ENCODE results near the gene GRB10. TPM values are rescaled to one million over a fixed set of nuclear protein-coding genes. Genes with fewer than 3 reads are reported as not detected.
"Not testable (repeated sequence)": the region's sequence is repeated elsewhere in the genome, so short reads cannot be mapped to it uniquely, and the experiment has no call there.

The GRB10 gene
- total RNA-seq, 2 donors from 2014 or later, result 45.4 to 52.6 TPM

DNA sequence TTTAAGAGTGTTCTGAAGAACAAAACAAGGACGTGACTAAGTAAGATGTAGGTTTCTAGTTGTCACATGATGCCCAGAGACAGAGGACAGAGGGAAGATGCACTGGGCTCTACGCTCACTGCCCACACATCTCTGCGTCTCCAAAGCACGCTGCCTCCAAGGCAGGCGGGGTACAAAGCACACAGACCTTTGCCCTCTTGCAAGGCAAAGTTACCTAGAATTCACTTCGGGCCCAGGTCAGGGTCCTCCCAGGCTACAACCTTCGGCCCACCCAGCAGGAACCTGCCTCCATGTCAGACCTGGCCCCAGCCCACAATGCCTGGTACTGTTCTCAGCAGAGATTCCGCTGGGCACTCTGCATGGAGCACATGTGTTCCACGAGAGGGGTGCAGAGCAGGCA is 26.5 kb downstream of the GRB10 start:
- no peak for DNase-seq (ENCODE audit: low spot score)
- intact Hi-C loops (cut with DNase I), result no loop called here

DNA sequence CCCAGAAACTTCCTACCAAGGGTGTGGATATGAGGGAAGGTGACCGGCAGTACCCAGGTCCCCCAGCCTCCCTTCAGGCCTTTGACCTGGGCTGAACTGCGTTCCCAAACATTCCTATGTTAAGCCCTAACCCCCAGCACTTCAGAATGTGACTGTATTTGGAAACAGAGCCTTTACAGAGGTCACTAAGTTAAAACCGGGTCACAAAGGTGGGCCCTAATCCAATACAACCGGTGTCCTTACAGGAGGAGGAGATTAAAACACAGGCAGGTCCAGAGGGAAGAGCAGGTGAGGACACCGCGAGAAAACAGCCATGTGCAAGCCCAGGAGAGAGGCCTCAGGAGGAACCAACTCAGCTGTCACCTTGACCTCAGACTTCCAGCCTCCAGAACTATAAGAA is 28.0 kb downstream of the GRB10 start:
- intact Hi-C loops (cut with DNase I), result no loop called here
- DNase-seq (ENCODE audit: low spot score), result no peak

DNA sequence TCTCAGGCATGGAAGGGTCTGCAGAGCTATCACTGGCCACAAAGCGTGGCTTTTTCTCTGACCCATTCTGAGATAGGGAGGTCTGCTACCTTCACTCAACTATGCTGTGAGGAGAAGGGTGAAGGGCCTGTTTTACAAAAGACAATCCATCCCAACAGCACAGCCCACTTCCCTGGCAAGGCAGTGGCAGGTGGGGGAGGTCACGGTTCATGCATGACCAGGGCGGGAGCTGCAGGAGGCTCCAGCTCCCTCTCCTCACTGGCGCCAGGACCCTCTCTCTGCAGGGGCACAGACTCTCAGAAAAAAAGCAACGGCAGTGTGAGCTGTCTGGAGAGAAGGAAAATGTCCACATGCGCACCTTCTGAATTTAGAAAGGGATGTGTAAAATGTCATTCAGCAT is 28.5 kb downstream of the GRB10 start:
- DNase-seq (ENCODE audit: low spot score), result no peak
- intact Hi-C loops (cut with DNase I), result no loop called here

DNA sequence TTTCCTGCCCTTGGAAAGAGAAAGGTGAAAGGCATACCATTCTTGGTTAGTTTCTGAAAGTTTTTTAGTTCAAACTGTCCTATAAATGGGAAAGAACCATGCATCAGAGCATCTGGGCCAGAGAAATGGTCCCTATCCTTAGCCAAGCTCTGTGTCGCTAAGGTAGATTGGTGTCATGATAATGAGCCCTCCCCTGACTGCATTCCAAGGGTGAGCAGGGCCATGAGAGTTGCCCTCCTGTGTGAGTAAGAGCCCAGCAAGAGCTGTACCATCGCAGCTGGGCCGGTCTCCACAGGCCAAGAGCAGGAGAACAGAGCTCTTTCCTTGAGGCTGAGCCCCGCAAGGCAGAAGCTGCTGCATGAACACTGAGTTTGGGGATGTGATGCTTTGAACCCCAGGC is 30.3 kb downstream of the GRB10 start:
- DNase-seq (ENCODE audit: low spot score), result no peak
- intact Hi-C loops (cut with DNase I), result no loop called here

DNA sequence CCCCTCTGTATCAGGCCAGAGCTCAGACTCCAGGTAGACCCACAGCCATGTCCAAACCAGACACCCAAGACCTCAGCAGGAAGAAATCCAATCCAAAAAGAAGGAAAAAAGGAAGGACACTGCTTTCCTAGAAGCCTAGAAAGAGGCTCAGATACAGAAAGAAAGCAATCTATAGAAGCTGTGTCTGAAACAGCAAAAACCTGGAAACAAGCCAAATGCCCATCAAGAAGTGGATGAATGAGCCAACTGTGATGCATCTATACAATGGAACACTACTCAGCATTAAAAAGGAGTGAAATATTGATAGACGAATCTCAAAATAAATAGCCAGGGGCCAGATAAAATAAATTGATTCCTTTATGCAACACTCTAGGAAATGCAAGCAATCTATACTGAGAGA is 31.6 kb downstream of the GRB10 start:
- DNase-seq (ENCODE audit: low spot score), result no peak
- intact Hi-C loops (cut with DNase I), result no loop called here

DNA sequence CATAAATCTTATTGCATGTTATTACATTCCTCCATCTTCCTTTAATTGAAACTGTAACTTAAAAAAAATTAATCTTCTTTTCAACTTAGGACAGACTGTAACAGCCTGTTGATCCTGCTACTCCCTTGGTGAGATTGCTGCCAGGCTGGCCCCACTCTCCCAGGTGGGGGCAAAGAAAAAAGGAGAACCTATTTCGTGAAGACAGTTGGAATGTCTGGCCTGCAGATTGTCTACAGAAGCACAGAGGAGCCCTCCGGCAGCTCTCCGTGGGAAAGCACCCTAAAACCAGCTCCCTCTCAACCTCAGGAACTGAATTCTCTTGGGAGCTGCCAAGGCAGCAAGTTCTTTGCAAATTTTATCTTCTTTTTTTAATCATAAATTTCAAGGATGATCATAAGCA is 32.8 kb downstream of the GRB10 start:
- no peak for DNase-seq (ENCODE audit: low spot score)
- intact Hi-C loops (cut with DNase I), result no loop called here

DNA sequence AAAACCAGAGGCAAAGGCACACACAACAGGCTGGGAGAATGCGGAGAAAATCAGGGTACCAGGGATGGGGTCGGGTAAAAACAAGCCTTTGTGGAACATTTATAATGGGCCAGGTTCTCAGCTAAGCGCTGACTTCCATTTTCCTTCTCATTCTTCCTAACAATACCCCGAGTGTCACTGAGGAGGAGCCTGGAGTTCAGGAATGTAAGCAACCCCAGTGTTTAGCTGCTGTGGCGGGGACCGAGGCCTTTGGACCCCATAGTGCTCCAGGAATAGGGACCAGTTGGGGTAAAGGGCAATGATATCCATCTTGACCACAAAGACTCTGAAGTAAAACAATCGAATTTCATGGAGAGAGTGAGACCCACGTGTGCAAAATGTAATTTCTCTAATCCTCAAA is 34.2 kb downstream of the GRB10 start:
- DNase-seq (ENCODE audit: low spot score), result no peak
- intact Hi-C loops (cut with DNase I), result no loop called here

DNA sequence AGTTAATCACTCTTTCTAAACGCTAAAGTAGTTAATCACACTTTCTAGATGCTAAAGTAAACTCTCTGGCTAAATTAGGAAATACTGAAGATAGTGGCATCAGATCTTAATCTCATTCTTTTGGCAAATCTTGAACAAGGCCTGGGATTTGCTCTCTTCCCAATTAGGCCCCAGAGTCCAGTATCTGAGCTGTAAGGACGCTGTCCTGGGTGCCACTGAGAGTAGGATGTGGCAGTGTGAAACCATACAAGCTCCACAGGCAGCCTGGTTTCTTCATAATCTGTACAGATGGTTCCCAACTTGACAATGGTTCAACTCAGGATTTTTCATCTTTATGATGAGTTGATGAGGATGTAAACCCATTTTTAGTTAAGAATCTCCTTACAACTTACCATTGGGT is 36.9 kb downstream of the GRB10 start:
- DNase-seq (ENCODE audit: low spot score), result no peak
- intact Hi-C loops (cut with DNase I), result no loop called here

DNA sequence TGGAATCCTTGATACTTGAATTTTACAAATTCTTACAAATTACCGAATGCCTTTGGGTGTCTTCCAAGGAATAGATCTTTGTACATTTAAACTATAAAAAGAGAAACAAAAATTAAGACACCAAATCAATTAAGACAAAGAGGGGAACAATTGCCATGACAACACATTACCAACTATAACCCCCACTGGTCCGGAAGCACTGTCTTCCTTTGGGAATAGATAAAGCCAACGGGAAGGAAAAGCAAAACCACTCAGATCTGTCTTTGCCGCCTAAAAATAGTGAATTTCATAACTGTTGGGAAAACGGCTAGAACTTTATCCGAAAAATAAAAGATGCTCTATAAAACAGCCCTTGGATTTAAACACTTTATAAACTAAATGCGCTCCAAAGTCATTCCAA is 37.4 kb downstream of the GRB10 start:
- intact Hi-C loops (cut with DNase I), result no loop called here
- no peak for DNase-seq (ENCODE audit: low spot score)

DNA sequence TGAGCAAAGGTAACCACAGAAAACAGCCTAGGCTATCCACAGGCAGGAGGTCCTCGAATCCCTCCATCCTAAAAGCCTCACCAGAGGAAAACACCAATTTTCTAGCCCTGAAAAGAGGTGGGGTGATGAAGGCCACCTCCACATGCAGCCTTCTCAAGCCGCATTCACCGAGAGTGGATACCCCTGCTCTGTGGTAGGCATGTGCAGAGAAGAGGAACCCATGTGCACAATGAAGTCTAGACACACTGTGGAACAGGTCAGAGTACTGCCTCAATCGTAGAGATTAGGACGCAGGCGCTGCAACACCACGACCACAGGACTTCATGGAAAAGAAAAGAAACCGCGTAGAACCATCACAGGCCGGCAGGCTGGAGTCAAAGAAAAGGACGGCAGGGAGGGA is 38.8 kb downstream of the GRB10 start:
- no peak for DNase-seq (ENCODE audit: low spot score)

DNA sequence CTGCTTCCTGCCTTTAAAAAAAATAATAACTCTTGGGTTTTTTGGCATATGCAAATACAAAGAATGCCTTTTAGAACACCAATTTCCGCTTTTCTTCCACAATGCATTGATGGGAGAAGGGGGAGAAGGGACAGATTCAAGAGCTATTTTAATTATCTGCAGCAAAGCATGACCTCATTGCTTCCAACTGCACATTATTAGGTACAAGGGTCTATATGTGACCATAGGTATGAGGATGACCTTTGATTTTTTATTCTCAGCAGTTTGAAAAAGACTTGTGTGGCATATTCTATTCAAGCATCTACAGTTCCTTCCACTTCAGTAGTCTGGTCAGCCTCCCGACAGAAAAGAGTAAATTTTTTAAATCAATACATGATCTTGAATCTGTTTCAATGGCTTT is 39.7 kb downstream of the GRB10 start:
- intact Hi-C loops (cut with DNase I), result no loop called here
- no peak for DNase-seq (ENCODE audit: low spot score)

More for the DNA sequence above, 38.8 kb downstream of the GRB10 start:
- intact Hi-C loops (cut with DNase I), result no loop called here

DNA sequence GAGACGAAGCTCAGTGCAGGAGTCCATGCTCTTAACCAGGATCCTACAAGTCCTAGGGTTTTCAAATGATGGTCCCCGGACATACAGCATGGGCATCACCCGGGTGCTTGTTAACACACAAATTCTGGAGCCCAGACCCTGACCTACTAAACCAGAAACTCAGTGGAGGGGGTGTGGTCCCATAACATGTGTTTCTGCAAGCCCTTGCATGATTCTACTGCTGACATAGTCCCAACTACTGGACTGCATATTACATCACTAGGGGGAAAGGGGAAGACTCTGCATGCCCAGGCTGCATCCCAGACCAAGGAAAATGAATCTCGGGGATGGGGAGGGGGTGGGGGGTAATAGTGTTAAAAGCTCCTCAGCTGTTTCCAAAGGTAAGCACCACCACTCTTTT is 40.3 kb downstream of the GRB10 start:
- DNase-seq (ENCODE audit: low spot score), result no peak
- intact Hi-C loops (cut with DNase I), result no loop called here

DNA sequence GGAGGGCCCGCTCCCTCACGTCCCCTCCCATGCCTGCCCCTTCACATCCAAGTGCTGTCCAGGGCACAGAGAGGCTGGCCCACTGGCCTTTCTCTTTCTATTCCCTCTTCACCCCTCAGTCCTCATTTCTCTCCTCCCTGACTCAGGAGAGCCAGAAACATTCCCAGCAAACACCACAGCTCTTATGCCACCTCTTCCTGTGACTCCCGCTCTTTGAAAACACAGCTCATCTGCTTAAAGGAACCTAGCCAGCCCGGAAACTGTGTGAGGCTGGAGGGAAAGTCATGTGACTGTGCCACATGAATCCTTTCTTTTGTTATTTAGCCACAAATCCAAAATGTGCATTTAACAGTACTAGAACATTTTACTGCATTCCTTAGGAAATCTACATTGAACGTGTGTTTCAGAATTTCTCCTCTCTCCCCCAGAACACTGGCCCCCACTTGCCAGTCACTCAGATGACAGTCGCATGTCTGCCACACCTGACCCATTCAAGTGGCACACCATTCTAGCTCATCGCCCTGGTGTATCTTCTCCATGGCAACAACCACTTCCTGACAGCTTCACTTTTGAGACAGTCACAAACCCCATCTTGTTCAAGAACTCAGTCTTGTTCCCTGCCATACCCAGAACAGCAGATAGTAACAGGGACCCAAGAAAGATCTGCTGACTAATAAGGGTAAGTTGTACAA is 42.8 kb downstream of the GRB10 start:
- no peak for DNase-seq (ENCODE audit: low spot score)
- intact Hi-C loops (cut with DNase I), result no loop called here

DNA sequence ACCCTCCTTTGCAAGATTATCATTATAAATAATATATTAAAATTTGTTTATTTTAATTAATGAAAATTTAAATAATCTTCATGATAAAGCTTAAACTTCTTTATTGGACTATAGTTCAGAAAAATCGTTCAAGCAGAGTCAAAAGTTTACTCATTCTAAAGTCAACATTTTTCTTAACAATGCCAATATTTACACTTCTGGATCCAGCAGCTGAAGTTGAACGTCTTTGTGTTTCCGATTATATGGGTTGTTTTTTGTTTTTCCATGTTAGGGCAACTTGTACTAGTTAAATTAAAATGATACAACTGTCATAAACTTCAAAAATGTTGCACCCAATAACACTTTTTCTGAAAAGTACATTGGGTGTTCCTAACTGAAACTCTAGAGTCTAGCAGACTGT is 43.8 kb downstream of the GRB10 start:
- intact Hi-C loops (cut with DNase I), result no loop called here
- no peak for DNase-seq (ENCODE audit: low spot score)

DNA sequence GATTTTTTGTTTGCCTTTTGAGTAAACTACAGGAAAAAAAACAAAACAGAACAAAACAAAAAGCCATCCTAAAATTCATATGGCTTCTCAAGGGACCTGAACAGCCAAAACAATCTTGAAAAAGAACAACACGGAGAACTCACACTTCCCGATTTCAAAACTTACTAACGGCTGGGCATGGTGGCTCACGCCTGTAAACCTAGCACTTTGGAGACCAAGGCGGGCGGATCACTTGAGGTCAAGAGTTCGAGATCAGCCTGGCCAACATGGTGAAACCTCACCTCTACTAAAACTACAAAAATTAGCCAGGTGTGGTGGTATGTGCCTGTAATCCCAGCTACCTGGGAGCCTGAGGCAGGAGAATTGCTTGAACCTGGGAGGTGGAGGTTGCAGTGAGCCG is 46.9 kb downstream of the GRB10 start:
- DNase-seq (ENCODE audit: low spot score), result not testable (repeated sequence)

DNA sequence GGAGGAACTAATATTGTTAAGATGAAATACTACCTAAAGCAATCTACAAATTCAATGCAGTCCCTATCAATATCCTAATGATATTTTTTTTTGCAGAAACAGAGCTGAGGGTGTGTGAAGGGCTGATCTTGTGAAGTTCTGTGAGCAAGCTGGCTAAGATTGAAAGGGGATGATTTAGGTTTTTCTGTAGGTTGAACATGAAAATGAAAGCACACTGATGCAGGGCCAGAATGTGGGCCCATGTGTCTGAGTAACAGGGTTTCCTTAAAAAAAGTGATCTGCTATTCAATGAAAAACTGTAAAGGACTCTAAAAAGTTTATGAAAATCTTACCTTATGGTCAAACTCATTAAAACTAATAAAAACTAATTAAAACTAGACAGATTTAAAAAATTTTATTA is 47.4 kb downstream of the GRB10 start:
- intact Hi-C loops (cut with DNase I), result no loop called here

More for the DNA sequence above, 46.9 kb downstream of the GRB10 start:
- intact Hi-C loops (cut with DNase I), result not testable (repeated sequence)

DNA sequence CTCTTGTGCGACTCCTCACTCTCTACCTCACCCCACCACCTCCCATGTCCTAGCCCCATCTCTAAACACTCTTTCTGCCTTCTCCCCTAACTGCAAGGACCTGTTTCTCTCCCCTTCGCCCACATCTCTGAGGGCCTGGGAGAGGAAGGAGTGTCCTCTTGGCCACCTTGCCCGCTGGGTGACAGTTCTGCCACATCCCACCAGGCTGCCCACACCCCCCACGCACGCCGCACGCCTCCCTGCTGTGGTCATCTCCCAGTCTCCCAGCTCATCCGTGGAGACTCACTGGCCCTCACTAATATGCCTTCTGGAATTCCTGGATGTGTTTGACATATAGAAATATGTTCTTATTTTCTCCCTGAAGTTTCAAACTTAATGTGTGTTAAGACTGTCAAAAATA is 48.5 kb downstream of the GRB10 start:
- peak; percentile 74 for DNase-seq (ENCODE audit: low spot score)
- intact Hi-C loops (cut with DNase I), result no loop called here

More for the DNA sequence above, 47.4 kb downstream of the GRB10 start:
- DNase-seq (ENCODE audit: low spot score), result no peak

DNA sequence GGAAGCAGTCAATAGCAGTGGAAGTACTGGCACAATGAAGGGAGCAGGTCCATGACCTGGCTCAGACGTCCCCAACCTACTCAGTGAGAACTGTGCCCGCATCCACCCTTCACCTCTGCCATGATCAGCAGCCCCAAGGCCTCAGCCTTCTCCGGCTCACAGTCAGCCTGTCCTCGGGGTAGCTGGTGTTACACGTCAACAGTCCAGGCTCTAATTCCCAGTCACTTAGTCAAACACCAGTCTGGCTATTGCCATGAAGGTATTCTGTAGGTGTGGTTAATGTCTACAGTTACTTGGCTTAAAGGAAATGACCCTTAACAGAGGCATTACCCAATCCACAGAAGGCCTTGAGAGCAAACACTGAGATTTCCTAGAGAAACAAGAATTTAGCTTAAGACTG is 49.1 kb downstream of the GRB10 start:
- no peak for DNase-seq (ENCODE audit: low spot score)

DNA sequence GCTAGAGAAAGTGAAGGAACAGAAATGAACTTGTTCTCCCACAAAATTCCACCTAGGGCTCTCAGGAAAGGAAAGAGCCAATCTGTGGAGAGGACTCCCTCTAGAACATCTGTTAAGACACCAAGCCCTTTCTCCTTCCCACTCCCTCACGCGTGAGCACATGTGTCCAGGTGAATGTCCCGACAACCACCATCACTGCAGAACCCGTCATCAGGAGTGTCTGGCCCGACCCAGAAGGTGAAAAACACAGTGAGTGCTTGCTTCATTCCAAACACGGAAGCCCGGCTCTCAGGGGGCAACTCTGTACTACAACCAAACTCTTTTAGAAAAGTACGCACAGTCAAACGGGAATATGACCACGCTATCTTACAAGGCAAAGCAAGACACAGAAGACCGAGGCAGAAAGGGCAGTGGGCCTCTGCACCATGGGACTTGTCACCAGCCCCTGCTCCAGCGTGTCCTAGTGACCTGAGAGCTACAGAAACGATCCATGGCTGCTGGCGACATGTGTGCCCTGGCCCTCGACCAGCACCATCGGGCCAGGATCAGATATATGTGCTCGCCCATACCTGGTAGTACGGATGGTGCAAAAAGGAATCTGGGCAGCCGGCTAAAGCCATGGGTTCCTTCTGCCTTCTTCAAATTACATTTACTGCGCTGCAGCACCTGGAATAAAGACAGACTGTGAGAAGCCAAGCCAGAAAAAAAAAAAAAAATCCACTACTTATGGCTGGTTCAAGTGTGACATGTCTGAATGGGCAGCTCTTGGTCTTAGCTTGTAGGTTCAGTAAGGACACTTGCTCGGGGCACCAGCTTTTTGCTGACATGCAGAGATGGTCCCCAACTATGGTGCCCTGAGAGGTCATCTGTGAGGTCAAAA is 50.8 kb downstream of the GRB10 start:
- DNase-seq (ENCODE audit: low spot score), result peak; percentile 44

More for the DNA sequence above, 49.1 kb downstream of the GRB10 start:
- intact Hi-C loops (cut with DNase I), result no loop called here

DNA sequence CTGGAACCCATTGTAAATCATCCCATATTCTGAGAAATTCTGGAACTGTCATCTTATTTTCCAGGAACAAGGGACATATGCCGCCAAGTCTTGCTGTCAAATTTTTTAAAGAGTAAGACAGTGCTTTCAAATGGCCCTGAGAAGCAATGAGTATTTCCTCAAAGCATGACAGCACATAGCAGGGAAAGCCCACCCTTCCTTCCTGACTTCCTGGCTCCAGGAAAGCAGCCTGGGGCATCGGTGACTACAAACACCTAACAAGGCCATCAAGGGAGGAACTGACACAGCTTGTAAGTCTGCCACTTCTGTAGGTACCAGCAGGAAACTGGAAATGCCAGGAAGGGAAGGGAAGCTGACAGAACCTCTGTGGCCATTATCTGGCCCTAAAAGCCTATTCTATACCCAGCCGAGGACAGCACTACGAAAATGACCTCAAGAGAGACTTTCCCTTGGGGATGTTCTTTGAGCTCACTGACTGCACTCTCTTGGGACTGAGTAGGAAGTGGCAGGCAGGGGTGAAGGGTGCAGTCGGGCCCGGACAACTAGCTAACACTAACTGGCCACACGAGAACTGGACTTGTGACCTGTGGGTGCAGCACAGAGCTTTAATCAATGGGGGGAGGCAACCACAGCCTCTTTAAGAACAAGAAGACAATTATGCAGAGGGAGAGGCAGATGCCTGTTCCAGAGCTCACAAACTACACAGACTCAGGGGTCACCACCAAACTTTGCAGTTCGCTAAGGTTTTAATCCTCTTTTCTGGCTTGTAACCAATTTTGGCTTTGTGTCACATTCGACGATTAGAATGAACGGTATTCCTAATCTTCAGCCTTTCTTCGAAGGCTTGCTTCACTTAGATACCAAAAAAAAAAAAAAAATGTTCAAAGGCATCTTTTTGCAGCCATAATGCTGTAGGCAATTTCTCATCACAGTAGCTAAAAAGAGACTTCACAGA is 52.0 kb downstream of the GRB10 start:
- intact Hi-C loops (cut with DNase I), result no loop called here

More for the DNA sequence above, 50.8 kb downstream of the GRB10 start:
- intact Hi-C loops (cut with DNase I), result no loop called here

More for the DNA sequence above, 52.0 kb downstream of the GRB10 start:
- no peak for DNase-seq (ENCODE audit: low spot score)
